GM18861 (cell line): ENCODE data around the gene IL1RAPL1.
"Not testable (repeated sequence)": the region's sequence is repeated elsewhere in the genome, so short reads cannot be mapped to it uniquely, and the experiment has no call there.

Experiments used
- ATAC-seq: cut with Tn5 transposase; IDR thresholded peaks from one replicate; pipeline ENCODE4 v1.9.1; 2021; ENCODE audit not compliant: unreplicated experiment

IL1RAPL1 gene

DNA sequence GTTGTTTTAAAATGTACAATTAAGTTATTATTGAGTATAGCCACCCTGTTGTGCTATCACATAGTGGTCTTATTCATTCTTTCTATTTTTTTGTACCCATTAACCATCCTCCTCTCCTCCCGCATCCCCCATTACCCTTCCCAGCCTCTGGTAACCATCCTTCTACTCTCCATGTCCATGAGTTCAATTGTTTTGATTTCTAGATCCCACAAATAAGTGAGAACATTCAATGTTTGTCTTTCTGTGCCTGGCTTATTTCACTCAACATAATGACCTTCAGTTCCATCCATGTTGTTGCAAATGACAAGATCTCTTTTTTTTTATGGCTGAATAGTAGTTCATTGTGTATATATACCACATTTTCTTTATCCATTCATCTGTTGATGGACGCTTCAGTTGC lies 179.3 kb downstream of the IL1RAPL1 start:
- not testable (repeated sequence) for ATAC-seq

DNA sequence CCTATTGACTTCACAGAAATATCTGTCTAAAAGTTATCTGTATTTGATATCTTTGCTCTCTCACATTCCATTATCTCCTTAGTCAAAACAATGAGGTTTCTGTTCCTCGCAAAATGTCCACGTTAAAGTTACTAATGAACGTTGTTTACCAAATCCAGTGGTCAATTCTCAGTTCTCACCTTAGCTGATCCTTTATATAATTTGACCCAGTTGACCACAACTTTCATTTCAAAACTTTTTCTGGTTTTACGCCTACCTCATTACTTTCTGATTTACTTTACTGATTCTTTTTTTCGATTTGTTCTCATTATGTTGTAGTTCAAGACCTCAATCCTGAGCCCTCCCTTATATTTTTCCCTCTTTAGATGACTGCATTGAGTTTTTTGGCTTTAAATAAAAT lies 186.6 kb downstream of the IL1RAPL1 start:
- no peak for ATAC-seq

DNA sequence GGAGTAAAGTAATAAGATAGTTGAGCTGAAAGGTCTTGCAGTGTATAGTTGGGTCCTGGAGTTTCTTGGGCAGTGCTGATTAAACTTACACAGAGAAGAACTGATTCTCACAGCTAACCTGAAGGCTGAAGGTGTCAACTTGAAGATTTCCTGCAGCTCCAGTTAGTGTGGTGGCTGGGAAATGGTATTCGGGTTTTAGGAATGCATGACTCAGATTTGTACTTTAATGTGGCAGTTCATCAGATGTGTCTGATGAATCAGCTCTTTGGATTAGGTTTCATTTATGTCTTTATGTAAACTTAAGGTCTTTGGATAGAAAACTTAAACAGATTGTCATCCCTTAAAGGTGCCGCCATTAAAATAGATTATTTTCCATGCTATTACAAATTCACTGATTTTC lies 200.0 kb downstream of the IL1RAPL1 start:
- ATAC-seq, result no peak

DNA sequence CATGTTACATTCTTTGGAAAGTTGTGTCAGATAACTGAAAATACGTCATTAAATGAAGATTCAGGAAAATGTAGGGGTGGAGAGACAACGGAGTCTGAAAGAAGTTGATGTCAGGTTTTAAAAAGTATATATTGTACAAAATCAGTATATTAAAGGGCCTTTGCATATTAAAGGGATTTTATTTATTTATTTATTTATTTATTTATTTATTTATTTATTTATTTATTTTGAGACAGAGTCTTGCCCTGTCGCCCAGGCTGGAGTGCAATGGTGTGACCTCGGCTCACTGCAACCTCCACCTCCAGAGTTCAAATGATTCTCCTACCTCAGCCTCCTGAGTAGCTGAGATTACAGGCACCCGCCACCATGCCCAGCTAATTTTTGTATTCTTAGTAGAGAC lies 213.4 kb downstream of the IL1RAPL1 start:
- ATAC-seq, result not testable (repeated sequence)

DNA sequence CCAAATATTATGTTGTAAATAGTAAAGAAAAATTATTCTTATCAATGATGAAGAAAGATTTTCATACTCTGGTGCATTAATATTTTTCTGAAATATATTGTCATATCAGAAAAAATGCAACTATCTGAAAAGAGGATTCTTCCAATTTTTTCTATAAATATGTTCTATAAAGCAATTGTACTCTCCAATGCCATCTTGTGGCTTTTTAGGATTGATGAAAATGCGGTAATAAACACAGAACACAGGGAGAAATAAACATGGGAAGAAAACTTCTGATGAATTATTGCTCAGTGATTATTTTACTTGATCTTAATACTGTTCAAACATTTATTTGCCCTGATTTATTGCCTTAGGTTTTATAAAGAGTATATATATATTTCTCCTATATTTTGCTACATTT lies 215.4 kb downstream of the IL1RAPL1 start:
- ATAC-seq, result no peak

DNA sequence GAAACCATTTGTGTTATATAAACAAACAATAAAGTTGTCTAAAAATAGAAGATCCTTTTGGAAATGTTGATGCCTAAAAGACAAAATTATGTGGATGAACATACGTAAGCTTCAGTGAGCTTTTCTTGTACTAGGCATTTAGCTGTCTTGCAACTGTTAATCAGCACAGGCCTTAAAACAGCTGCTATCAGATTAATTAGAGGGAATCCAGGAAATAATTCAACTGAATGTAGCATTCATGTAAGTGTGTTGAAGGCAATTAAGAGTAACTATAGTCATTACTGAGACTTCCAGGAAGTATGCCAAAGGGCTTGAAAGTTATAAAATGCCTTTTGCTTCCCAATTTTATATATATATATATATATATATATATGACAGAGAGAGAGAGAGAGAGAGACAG lies 248.7 kb downstream of the IL1RAPL1 start:
- ATAC-seq, result no peak

DNA sequence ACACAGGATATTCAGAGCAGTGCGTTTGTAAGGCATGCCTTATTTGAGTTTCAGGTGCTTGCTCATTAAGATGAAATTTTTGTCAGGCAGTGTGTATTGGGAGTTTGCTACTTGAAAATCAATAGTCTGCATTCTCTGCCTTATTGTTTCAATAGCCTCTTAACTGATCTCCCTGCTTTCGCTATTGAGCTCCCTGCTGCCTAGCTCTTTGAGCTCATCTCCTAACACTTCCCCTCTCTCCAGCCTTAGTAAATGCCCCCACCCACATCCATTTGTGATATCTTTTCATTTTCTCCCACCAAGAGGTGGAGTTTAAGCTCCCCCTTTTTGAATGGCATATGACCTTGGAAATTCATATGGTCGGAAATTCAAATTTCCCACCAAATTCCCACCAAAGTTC lies 256.6 kb downstream of the IL1RAPL1 start:
- ATAC-seq, result no peak

DNA sequence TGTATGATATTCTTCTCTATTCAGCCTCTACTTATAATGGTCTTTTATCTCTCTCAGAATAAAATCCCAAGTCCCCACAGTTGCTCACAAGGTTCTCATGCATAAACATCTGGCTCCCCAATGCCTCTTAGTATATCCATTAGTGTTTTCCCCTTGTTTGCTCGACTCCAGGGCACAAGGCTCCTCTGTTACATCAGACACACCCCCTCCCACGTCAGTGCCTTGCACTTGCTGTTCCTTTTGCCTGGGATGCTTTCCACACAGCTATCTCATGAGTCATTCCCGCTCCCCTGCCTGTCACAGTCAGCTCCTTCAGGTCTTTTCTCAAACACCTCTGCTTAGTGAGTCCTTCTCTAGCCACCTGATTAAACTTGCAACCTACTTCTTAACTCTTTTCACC lies 260.2 kb downstream of the IL1RAPL1 start:
- no peak for ATAC-seq

DNA sequence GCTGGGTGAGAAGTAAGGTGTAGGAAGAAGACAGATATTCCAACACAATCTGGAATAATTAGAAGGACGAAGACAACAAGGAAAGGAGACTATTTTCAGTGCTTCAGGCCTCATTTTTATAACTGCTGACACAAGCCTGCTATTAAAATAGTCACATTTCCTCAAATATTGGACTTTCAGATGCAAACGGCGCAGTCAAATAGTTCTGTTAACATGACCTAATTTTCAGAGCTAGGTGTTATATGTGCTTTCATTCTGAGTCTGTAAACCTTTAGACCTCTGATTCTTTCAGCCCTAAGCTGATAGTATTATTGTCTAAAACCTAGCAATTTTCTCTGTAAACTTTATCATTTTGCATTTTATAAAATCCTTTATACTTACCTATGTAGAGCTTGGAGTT lies 261.5 kb downstream of the IL1RAPL1 start:
- no peak for ATAC-seq

DNA sequence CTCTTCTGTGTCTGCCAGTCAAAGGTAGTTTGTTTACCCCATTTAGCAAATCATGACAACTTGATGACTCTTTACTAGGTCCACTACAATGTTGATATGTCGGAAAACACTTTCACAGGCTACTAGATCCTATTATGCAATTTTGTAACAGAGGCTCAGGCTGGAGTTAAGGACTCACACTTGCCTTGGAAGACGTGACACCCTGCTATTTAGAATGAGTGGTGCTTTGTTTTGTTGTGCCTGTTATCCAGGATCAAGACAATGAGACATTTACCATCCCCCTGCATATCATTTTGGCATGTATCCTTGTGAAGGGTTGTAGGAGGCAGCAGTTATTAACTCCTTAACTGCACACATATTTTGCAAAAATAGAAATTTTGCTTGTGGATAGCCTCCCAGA lies 263.7 kb downstream of the IL1RAPL1 start:
- ATAC-seq, result no peak

DNA sequence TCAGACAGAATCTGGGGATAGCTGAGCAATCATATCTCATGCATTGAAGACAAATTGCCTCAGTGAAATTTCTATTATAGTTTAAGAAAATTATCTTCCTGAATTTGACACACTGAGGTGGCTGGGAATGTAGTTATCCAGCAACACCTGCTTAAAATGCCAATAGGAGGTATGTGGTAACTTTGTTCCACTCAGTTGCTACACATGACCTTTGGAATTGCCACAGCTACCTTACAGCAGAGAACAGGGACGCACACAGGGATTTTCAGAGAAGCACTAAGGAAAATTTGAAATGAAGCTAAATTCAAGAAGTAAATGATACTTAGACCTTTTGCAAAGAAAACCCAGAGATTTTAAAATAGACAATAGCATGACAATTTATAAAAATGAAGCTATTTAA lies 264.6 kb downstream of the IL1RAPL1 start:
- no peak for ATAC-seq

DNA sequence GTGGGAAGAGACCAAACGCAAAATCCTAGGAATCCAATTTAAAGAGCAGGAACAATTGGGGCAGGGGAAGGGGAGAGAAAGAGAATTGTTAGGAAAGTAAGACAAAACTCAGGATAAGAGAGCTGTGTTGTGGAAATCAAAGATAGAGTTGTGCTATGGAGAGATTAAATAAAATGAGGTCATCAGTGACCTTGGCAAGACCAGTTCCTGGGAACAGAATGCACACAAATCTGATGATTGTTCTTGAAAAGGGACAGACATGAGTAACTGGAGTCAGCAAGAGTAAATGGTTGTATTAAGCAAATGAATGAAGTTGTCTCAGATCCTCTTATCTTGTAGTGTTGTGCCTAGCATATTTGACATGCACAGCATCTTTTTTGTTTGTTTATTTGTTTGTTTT lies 267.4 kb downstream of the IL1RAPL1 start:
- no peak for ATAC-seq

DNA sequence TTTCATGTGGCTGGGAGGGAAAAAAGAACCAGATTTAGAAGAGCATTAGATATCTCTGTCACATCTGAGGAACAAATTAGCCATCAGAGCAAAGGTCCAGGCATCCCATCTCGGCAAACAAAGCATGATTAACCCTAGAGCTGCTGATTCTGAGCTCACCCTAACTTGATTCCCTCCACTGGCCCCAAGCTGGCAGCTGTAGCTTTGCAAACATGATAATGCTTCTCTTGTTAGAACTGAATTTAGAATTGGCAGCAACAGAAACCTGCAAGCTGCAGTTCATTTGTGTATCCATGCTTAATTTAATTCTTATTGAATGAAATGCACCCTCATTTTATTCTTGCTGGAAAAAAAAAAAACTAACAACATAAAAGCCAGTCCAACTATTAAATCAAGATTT lies 289.2 kb downstream of the IL1RAPL1 start:
- ATAC-seq, result no peak

DNA sequence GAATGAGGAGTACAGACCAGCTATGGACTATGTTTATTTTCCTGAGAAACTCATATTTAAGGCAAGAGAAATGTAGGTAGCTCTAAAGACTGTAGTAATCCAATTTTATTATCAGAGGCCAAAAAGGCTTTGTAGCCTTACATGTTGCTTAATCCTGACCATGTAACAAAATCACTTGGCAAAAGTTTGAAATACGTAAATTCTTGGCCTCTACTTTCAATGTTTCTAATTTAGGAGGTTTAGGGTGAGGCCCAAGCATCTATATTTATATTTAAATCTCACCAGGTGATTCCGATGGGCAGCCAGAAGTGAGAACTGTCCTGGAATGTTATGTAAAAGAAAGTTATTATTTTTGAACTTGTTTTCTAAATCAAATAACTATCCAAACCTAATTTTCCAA lies 289.7 kb downstream of the IL1RAPL1 start:
- ATAC-seq, result no peak

DNA sequence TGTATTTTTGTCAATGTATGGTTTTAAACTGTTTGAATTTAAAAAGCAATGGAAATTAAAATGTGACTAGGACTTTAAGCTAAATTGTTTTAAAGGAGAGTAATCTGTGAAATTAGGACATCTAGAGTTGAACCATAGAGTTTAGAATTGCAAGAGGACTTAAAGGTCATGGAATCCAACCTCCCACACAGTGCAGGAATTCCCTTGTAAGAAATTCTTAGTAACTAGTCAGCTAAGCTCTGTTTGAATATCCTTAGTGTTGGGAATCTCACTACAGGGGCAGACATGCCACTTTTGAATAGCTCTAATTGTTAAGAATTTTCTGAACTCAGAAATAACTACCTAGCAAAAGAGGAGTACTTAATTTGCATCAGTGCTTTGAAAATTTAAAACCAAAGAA lies 292.9 kb downstream of the IL1RAPL1 start:
- no peak for ATAC-seq

DNA sequence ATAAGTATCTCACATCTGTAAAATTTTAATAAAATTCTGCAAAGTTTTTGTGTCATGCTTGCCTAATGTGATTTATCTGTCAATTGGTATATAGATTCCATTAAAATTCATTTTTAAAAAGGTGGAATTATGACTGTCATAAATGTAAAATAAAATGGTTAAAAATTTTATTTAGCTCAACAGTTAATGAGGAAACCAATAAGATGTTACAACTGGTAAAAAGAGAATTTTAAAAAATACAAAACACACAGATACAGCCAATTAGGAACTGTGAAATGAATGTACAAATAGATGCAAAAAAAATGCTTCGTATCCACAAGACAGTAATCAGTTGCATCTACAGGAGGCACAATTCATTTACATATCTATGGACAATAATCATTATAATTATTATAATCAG lies 297.6 kb downstream of the IL1RAPL1 start:
- no peak for ATAC-seq

DNA sequence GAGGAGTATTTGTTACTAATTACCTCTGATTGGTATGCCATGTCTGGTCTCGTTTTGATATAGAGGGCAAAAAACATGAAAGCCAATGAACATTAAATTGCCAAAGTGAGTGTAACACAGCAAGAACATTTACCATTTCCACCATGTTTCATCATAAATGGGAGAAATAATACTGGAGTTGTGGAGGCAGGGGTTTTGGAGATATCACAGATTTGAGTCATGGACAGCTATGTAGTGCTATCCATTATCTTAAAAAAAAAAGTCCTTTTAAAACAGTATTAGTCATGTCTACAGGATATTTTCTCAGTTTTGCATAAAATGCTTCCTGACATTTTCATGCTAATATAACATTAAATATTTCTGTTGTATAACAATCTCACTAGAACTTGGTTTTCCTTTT lies 301.2 kb downstream of the IL1RAPL1 start:
- no peak for ATAC-seq

DNA sequence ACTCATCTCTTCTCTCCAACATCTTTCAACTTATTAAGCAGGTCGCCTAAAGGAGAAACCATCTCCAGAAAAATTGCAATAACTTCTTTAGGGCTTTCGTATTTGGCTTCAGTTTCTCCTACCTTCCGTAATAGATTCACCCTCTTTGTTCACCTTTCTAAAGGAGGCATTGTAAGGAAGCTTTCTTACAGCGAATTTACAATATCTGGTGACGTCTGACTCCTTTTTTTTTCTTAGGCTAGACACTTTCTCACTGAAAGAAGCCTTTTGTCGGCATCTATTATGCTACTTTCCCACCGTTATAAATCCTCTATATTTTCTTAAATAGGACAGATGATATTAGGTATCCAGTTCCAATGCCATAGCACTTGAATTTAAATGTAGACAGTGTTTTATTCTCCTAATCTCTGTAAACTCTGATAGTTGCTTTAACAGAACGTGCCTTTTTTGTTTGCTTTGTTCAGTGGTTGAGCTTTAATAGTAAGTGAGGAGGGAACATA lies 302.4 kb downstream of the IL1RAPL1 start:
- no peak for ATAC-seq

DNA sequence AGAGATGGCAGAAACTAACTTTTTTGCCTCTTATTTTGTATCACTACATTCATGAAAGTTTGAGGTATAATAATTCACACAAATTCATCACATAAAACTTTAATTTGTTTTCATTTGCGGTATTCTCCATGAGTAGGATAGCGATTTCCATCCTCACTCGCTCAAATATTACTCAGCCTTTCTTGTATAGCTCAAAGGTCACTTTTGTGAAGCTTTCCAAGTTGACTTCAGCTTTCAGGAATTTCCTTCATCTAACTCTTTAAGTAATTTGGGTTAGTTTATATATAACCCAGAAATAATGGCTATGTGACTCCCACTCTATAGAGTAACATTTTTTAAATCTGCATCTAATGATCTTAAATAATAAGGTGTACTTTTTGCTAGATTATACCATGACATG lies 314.4 kb downstream of the IL1RAPL1 start:
- ATAC-seq, result no peak

DNA sequence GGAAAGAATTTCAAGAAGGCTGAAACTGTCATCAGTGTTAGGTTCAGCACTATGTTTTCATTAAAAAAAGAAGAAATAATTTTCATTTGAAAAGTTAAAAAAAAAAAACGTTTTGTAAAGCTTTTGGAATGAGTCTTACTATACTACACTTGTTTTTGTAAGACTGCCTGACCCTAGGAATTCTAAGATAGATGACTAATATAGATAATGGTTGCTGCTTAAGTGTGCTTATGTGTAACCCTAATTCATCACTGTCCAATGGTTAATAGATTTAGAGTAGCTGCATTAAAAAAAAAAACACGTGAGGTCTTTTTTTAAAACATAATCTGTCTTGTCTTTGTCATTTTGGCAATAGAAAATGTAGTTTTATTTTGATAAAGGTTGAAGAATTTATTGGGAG lies 323.2 kb downstream of the IL1RAPL1 start:
- ATAC-seq, result no peak

DNA sequence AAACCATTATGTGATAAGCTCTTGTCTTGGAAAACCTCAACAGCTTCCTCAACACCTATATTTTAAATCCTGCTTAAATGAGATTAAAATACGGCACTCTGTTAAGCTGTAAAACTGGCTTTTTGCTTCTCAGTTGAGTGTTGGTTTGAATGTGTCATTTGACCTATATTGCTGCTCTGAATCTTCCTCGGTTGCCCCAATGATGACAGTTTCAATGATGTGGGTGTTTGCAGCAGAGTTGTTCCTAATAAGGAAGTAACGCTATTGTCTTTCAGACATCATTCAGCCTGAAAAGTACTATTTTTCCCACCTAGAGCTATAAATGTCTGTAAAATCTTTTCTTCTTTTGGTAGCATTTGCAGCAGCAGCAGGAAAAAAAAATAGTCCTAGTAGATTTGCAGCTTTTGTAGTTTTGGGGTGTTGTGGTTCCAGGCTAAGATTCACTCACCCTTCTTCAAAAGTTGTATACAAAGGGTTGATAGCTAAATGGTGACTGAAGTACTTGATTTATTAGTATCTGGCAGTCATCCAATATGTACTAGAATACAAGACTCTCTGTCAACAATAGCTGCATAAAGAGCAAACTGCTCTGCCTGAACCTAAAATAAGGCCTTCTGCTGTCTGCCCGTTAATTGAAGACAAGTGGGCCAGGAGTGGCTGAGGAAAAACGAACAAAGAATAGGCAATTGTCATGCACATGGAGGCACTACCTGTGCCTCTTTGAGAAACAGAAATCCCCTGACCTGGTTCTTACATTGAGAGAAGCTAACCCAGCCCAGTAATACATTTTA lies 333.1 kb downstream of the IL1RAPL1 start:
- ATAC-seq, result no peak

DNA sequence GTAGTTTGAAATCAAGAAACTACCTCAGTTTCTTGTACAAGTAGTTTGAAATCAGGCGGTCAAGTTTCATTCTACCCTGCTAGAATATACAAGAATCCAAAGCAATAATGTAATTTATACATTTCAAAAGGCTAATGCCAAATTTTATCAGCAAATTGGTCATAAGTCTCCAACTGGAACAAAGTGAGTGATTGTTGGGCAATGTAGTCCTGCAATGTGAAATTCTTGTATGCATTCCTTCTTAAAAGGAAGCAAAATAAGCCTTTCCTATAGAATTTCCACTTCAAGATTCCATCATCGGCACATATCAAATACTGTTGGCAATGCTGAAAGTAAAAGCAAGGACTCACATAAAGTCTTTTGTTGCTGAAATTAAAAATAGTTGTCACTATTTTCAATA lies 334.9 kb downstream of the IL1RAPL1 start:
- ATAC-seq, result no peak

DNA sequence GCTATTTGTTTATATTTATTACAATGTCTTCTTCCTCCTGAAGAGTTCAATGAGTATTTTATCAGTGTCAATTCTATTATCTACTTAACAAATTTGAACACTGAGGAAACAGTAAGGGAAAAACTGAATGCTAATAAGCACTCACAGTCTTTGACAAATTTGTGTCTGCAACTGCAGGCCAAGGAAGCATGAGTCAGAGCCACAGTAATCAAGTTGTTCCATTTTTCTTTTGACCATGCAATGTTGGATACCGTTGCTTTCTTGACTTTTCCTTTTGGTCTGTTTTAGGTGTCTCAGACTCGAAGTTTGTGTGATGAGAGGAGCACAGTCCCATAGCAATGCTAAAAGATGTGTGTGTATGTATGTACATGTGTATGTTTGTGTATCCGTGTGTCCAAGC lies 359.6 kb downstream of the IL1RAPL1 start:
- ATAC-seq, result no peak
